Spleen (tissue), 7 donors: ENCODE data around the gene TBR1.

Experiments used
- CTCF ChIP-seq, 11 experiments: fragments of 200-600 bp in 7 of 11; fragments of 450-650 bp in 4 of 11; sonication (generic) in 4 of 11; IDR thresholded peaks in 8 of 11; conservative IDR thresholded peaks in 3 of 11; 1 replicate in 7 of 11; 2 replicates in 4 of 11; pipeline versions ENCODE4 v1.4.0 to v1.8.0; 2016 to 2021; ENCODE audit warnings: antibody characterized with exemption in 11 of 11, inconsistent platforms in 4 of 11, mild to moderate bottlenecking in 1 of 11
- POLR2A ChIP-seq, 3 donors: fragments of 450-650 bp; IDR thresholded peaks; one replicate each; pipeline ENCODE4 v1.5.1; 2017; ENCODE audit warnings: antibody characterized with exemption in 3 of 3, mild to moderate bottlenecking in 1 of 3
- POLR2AphosphoS5 ChIP-seq, 3 donors: sonication (generic); formaldehyde crosslinking; IDR thresholded peaks; one replicate each; pipeline ENCODE4 v1.5.1; 2017; ENCODE audit warnings: antibody characterized with exemption in 3 of 3
- donor health status: DM: no; HTN: no; CAD: no; lungs with moderate emphysema.
- donor health status: DM: no; HTN: no; CAD: no.
- donor health status: DM: no; HTN: no; CAD: no.

GRCh38 chr2:161445097-161445496, 29.0 kb downstream of the TBR1 start:
- TF ChIP-seq POLR2A (IDR thresholded peaks at IDR 0.05) (no peak), CTCF (IDR thresholded peaks at IDR 0.05 in 8 of 11, conservative IDR thresholded peaks at IDR 0.05 in 3 of 11) (no peak), POLR2AphosphoS5 (IDR thresholded peaks at IDR 0.05) (no peak)
